ENCODE data around the gene HINT2.

Gene HINT2

GRCh38 chr9:35769763-35770162 is 45.1 kb downstream of the HINT2 start:
- TF ChIP-seq CTCF (IDR thresholded peaks at IDR 0.05; ENCODE audit: borderline replicate concordance, insufficient read depth, low read depth, low read length) = no peak
- no peak overlapping the region for H3K4me3 ChIP-seq (ENCODE audit: low read depth, low read length)

GRCh38 chr9:35767458-35767857 is 47.4 kb downstream of the HINT2 start:
- TF ChIP-seq CTCF (IDR thresholded peaks at IDR 0.05; ENCODE audit: borderline replicate concordance, insufficient read depth, low read depth, low read length) = no peak
- H3K4me3 ChIP-seq (ENCODE audit: low read depth, low read length) = no peak overlapping the region

GRCh38 chr9:35766997-35767396 is 47.8 kb downstream of the HINT2 start:
- TF ChIP-seq CTCF (IDR thresholded peaks at IDR 0.05; ENCODE audit: borderline replicate concordance, insufficient read depth, low read depth, low read length) = no peak

GRCh38 chr9:35763803-35764202 is 51.0 kb downstream of the HINT2 start:
- no peak overlapping the region for H3K4me3 ChIP-seq (ENCODE audit: low read depth, low read length)
- TF ChIP-seq CTCF (IDR thresholded peaks at IDR 0.05; ENCODE audit: borderline replicate concordance, insufficient read depth, low read depth, low read length) = no peak

More at GRCh38 chr9:35766997-35767396, 47.8 kb downstream of the HINT2 start:
- H3K4me3 ChIP-seq (ENCODE audit: low read depth, low read length) = no peak overlapping the region

GRCh38 chr9:35763181-35763580 is 51.7 kb downstream of the HINT2 start:
- no peak overlapping the region for H3K4me3 ChIP-seq (ENCODE audit: low read depth, low read length)
- no peak for TF ChIP-seq CTCF (IDR thresholded peaks at IDR 0.05; ENCODE audit: borderline replicate concordance, insufficient read depth, low read depth, low read length)

All from GM12875 (cell line).